K562 (cell line): ENCODE results near the gene PLSCR5. TPM values are rescaled to one million over a fixed set of nuclear protein-coding genes. Genes with fewer than 3 reads are reported as not detected.

Experiments used
- ATAC-seq: fragments of 200-7000 bp; cut with Tn5 transposase; 3 replicates; pipeline ENCODE4 v1.9.1; 2020; ENCODE audit warnings: moderate library complexity
- BruUV-seq: library from RNA; stranded (reverse); fragments of 400-500 nt; replicated peaks from 2 replicates; lab custom pipeline; 2021; lab: Mats Ljungman, UMichigan
- CTCF ChIA-PET: fragments of 300-600 bp; formaldehyde crosslinking; extraction: SDS; loops from one replicate; lab custom pipeline; 2021; ENCODE audit warnings: low intra/inter-chr PET ratio; lab: Yijun Ruan, JAX
- POLR2A ChIA-PET: fragments of 300-600, 350-650 bp; sonication (Branson Sonifier 250); formaldehyde crosslinking; extraction: SDS; loops from one replicate; lab custom pipeline; 2021; ENCODE audit warnings: antibody characterized with exemption, inconsistent platforms; lab: Yijun Ruan, JAX
- DNase-seq, 4 experiments: peaks; one replicate each; pipeline versions ENCODE4 v3.0.0 to v3.0.0-alpha.2; 2011 to 2018; ENCODE audit warnings: low spot score in 3 of 4, mixed read lengths in 3 of 4; ENCODE audit errors: extremely low read depth in 1 of 4
- FAIRE-seq: peaks from 2 replicates; lab custom pipeline; 2011; peaks lifted over from hg19 to GRCh38; lab: Jason Lieb, UNC
- H2AFZ ChIP-seq: 2 replicates; pipeline ENCODE4 v1.6.0; 2011; ENCODE audit warnings: low read depth, low read length, control low read depth, inconsistent platforms
- H3K27ac ChIP-seq: fragments of 200-600 bp; 3 replicates; pipeline ENCODE4 v1.8.0; 2011; ENCODE audit warnings: low read depth, mild to moderate bottlenecking, control low read depth, inconsistent platforms, low read length, moderate library complexity, mixed read lengths; ENCODE audit errors: extremely low read depth
- H3K27me3 ChIP-seq, 2 experiments: fragments of 300-600 bp in 1 of 2; 2 replicates in 1 of 2; 3 replicates in 1 of 2; pipeline versions ENCODE4 v1.6.0 to v1.8.0; 2011; ENCODE audit warnings: inconsistent platforms in 2 of 2, low read length in 2 of 2, mild to moderate bottlenecking in 1 of 2, mixed read lengths in 1 of 2, moderate library complexity in 1 of 2; ENCODE audit not compliant: control insufficient read depth in 2 of 2, insufficient read depth in 2 of 2
- H3K36me3 ChIP-seq: fragments of 300-600 bp; 3 replicates; pipeline ENCODE4 v1.8.0; 2011; ENCODE audit warnings: mild to moderate bottlenecking, low read length, inconsistent platforms; ENCODE audit not compliant: control insufficient read depth, insufficient read depth
- H3K4me1 ChIP-seq, 2 experiments: fragments of 200-600 bp in 1 of 2; replicated peaks in 1 of 2; 2 replicates in 1 of 2; 3 replicates in 1 of 2; pipeline versions ENCODE4 v1.5.1 to v1.8.0; 2011; ENCODE audit warnings: inconsistent platforms in 2 of 2, low read length in 2 of 2, mild to moderate bottlenecking in 1 of 2, mixed read lengths in 1 of 2, moderate library complexity in 1 of 2; ENCODE audit not compliant: control insufficient read depth in 2 of 2, insufficient read depth in 2 of 2
- H3K4me2 ChIP-seq: 2 replicates; pipeline ENCODE4 v1.6.1; 2011; ENCODE audit warnings: low read length, control low read depth, inconsistent platforms, mixed read lengths; ENCODE audit not compliant: insufficient read depth
- H3K4me3 ChIP-seq: fragments of 200-600 bp; sonication (generic), shearing (Covaris generic); 2 replicates; pipeline ENCODE4 v1.5.1; 2016; ENCODE audit warnings: control low read depth, inconsistent platforms
- H3K79me2 ChIP-seq: fragments of 200-600 bp; 3 replicates; pipeline ENCODE4 v1.8.0; 2011; ENCODE audit warnings: low read length, inconsistent platforms; ENCODE audit not compliant: control insufficient read depth, insufficient read depth
- H3K9ac ChIP-seq, 2 experiments: 2 replicates each; pipeline versions ENCODE4 v1.6.0 to v1.6.1; 2011; ENCODE audit warnings: low read depth in 2 of 2, low read length in 2 of 2, control low read depth in 1 of 2, inconsistent platforms in 1 of 2, mild to moderate bottlenecking in 1 of 2, mixed read lengths in 1 of 2; ENCODE audit not compliant: insufficient read depth in 1 of 2
- H3K9me1 ChIP-seq: one replicate; pipeline ENCODE4 v1.6.0; 2011; ENCODE audit warnings: inconsistent platforms, mild to moderate bottlenecking, low read length, moderate library complexity; ENCODE audit not compliant: control insufficient read depth, insufficient read depth
- H3K9me3 ChIP-seq: replicated peaks from 2 replicates; pipeline ENCODE4 v1.5.1; 2011; ENCODE audit warnings: low read depth, low read length, inconsistent platforms; ENCODE audit not compliant: control insufficient read depth, insufficient read depth
- H4K20me1 ChIP-seq: replicated peaks from 2 replicates; pipeline ENCODE4 v1.6.1; 2011; ENCODE audit warnings: low read length, inconsistent platforms, mixed read lengths; ENCODE audit not compliant: control insufficient read depth, insufficient read depth
- BRF1 ChIP-seq: IDR thresholded peaks from 3 replicates; pipeline ENCODE4 v1.6.1; 2011; ENCODE audit warnings: borderline replicate concordance, mild to moderate bottlenecking; ENCODE audit not compliant: insufficient read length; ENCODE audit errors: extremely low read depth
- HDAC2 ChIP-seq: fragments of 450-650 bp; IDR thresholded peaks from 2 replicates; pipeline ENCODE4 v1.6.1; 2016; ENCODE audit warnings: mild to moderate bottlenecking
- NR2C2 ChIP-seq, 2 experiments: fragments of 200-800 bp in 1 of 2; sonication (Bioruptor generic) in 1 of 2; sonication (generic) in 1 of 2; formaldehyde crosslinking in 1 of 2; IDR thresholded peaks; 2 replicates each; pipeline versions ENCODE4 v1.6.1 to v1.8.0; 2016 to 2022; ENCODE audit warnings: mild to moderate bottlenecking in 1 of 2, missing compliant biosample characterization in 1 of 2, missing genetic modification characterization in 1 of 2, missing genetic modification reagents in 1 of 2
- POLR2H ChIP-seq: IDR thresholded peaks from 2 replicates; pipeline ENCODE4 v1.6.1; 2016; ENCODE audit warnings: missing genetic modification characterization, low read depth, mild to moderate bottlenecking, control low read depth, missing compliant biosample characterization, moderate library complexity
- ZBTB11 ChIP-seq, 3 experiments: fragments of 200-800 bp in 1 of 3; fragments of 250-450 bp in 1 of 3; fragments of 450-650 bp in 1 of 3; sonication (Bioruptor Pico) in 1 of 3; sonication (Bioruptor generic) in 1 of 3; formaldehyde crosslinking in 1 of 3; IDR thresholded peaks; 2 replicates each; pipeline versions ENCODE4 v1.6.1 to v1.8.0; 2016 to 2022; ENCODE audit warnings: mild to moderate bottlenecking in 2 of 3, missing genetic modification characterization in 2 of 3, missing compliant biosample characterization in 1 of 3, moderate library complexity in 1 of 3
- ZBTB40 ChIP-seq, 2 experiments: fragments of 450-650 bp in 1 of 2; sonication (generic) in 1 of 2; formaldehyde crosslinking in 1 of 2; IDR thresholded peaks; 2 replicates each; pipeline versions ENCODE4 v1.7.1 to v1.9.0; 2016 to 2022; ENCODE audit warnings: inconsistent platforms in 1 of 2, mild to moderate bottlenecking in 1 of 2, missing genetic modification reagents in 1 of 2
- WGBS: fragments of 100-300 bp; shearing (Covaris generic); methylation state at CpG from one replicate; pipeline ENCODE4 v1.1.6; 2016; ENCODE audit warnings: low coverage, mixed read lengths; ENCODE audit not compliant: insufficient coverage; ENCODE audit errors: missing lambda C conversion rate; 5-methylcytosine and 5-hydroxymethylcytosine counted together
- in situ Hi-C: fragments of 300-500 bp; cut with MboI; formaldehyde crosslinking; loops from 4 replicates; pipeline ENCODE4 v1.15.0; 2018; ENCODE audit warnings: inconsistent platforms, mixed read lengths
- intact Hi-C: fragments of 100-400 bp; cut with micrococcal nuclease; formaldehyde crosslinking; loops from 2 replicates; pipeline ENCODE4 v1.14.2; 2022
- polyA plus RNA-seq, 8 experiments: library from polyadenylated mRNA; depleted of rRNA in 4 of 8; stranded (reverse) in 5 of 8; unstranded in 3 of 8; fragments of >200 nt; fragmentation: Nextera tagmentation in 2 of 8; fragmentation: Illumina TruSeq in 1 of 8; extraction: Ambion mirVana in 2 of 8; extraction: Trizol in 1 of 8; gene quantifications; 2 replicates each; pipeline versions ENCODE4 v1.2.1 to v1.2.3, GENCODE V29; 2011 to 2014; ENCODE audit warnings: inconsistent platforms in 1 of 8, missing spikeins in 1 of 8
- total RNA-seq, 7 experiments: library from RNA; depleted of rRNA in 6 of 7; stranded (reverse); fragments of >200 nt in 6 of 7; fragmentation: Illumina TruSeq in 2 of 7; extraction: Trizol in 2 of 7; gene quantifications; 2 replicates each; pipeline versions ENCODE4 v1.2.1 to v1.2.3, GENCODE V29; 2011 to 2021; ENCODE audit warnings: low replicate concordance in 1 of 7

The PLSCR5 gene
- total and polyA plus RNA-seq, 9 of the 15 experiments (the other 6 are each of a cell fraction or from before 2014, with no cell fraction given), result not detected

GRCh38 chr3:146544929-146545528 lies 60.1 kb downstream of the PLSCR5 start:
- H3K27ac ChIP-seq, result peak overlapping the region; percentile 92
- ATAC-seq (no peak), FAIRE-seq (no peak), DNase-seq (no peak)
- H3K9ac ChIP-seq, result peak overlapping the region; percentile 91 to 94; a peak in 3 of 4 replicates
- H3K4me1 ChIP-seq, result peaks cover 4 to 28% of the 10 kb centered on the region in 2 experiments; a peak in 4 of 5 replicates
- 27% methylated on average over 8 of the region's 8 CpGs for WGBS
- CTCF ChIA-PET, result no interaction called here
- peak overlapping the region; percentile 92 for H3K4me3 ChIP-seq
- POLR2A ChIA-PET, result interaction anchor here (0.5 to 1.4 kb wide), 9 partner anchors 10 to 82 kb away, joined by 3 to 8 read pairs (median 4); partner anchors contain the start of gene PLSCR2
- H3K4me2 ChIP-seq, result peak overlapping the region; percentile 83
- 0 out of 2 replicates have a peak, but pooled peaks cover 5% of the 10 kb centered on the region for H4K20me1 ChIP-seq
- peak overlapping the region; percentile 94 for H2AFZ ChIP-seq
- no peaks in the 10 kb centered on the region for H3K9me3 ChIP-seq
- no peaks in the 10 kb centered on the region for H3K9me1 ChIP-seq
- intact Hi-C loops, result loop anchor here (1.0 to 5.0 kb wide), 2 partner anchors 38 to 76 kb away; partner anchors contain the start of gene PLSCR2
- no peaks in the 10 kb centered on the region for H3K27me3 ChIP-seq
- TSS peak; percentile 98 for BruUV-seq
- peaks cover 53% of the 10 kb centered on the region for H3K79me2 ChIP-seq
- peaks cover 13% of the 10 kb centered on the region; the same call in 2 of the 3 replicates for H3K36me3 ChIP-seq
- in situ Hi-C loops, result no loop called here
- TF ChIP-seq BRF1 (no peak), ZBTB40 (IDR thresholded peaks at IDR 0.05) (peak; percentile 51), ZBTB40 (CRISPR knock-in tag; IDR thresholded peaks at IDR 0.05) (no peak), ZBTB11 (CRISPR knock-in tag; IDR thresholded peaks at IDR 0.05) (no peak), HDAC2 (0 out of 2 replicates have a peak, but pooled peaks have one; percentile 41), NR2C2 (CRISPR knock-in tag; IDR thresholded peaks at IDR 0.05) (no peak), NR2C2 (tag; IDR thresholded peaks at IDR 0.05) (peak; percentile 3; the same call in 1 of the 2 replicates), POLR2H (tag) (peak; percentile 72; the same call in 1 of the 2 replicates)
